Gastrocnemius medialis (tissue), 4 donors: ENCODE measurements around the gene PDGFC. TPM values are rescaled to one million over a fixed set of nuclear protein-coding genes. Genes with fewer than 3 reads are reported as not detected.

Source experiments
- ATAC-seq, 2 donors: fragments of 150-250 bp; one replicate each; pipeline ENCODE4 v1.9.1; 2016
- DNase-seq, 2 donors: peaks; one replicate each; pipeline ENCODE4 v3.0.0-alpha.2; 2019
- H3K27ac ChIP-seq, 4 donors: fragments of 200-600 bp; sonication (generic); 1 replicate in 1 of 4; 2 replicates in 3 of 4; pipeline ENCODE4 v1.5.1; 2016 to 2018; ENCODE audit warnings: mild to moderate bottlenecking in 2 of 4, moderate library complexity in 1 of 4
- H3K27me3 ChIP-seq, 3 donors: fragments of 200-600 bp; sonication (generic) in 2 of 3; 1 replicate in 1 of 3; 2 replicates in 2 of 3; pipeline versions ENCODE4 v1.5.1 to v1.6.0; 2016 to 2019; ENCODE audit warnings: mild to moderate bottlenecking in 1 of 3, moderate library complexity in 1 of 3
- H3K36me3 ChIP-seq, 2 donors: fragments of 200-600 bp; sonication (generic) in 1 of 2; one replicate each; pipeline ENCODE4 v1.5.1; 2017 to 2018
- H3K4me1 ChIP-seq, 2 donors: fragments of 200-600 bp; sonication (generic) in 1 of 2; one replicate each; pipeline ENCODE4 v1.5.1; 2016 to 2017; ENCODE audit warnings: mild to moderate bottlenecking in 2 of 2
- H3K4me3 ChIP-seq, 4 donors: fragments of 200-600 bp; sonication (generic) in 3 of 4; 1 replicate in 1 of 4; 2 replicates in 3 of 4; pipeline ENCODE4 v1.5.1; 2016 to 2019; ENCODE audit warnings: mild to moderate bottlenecking in 2 of 4
- H3K9me3 ChIP-seq, 3 donors: fragments of 200-600 bp; sonication (generic) in 2 of 3; 1 replicate in 1 of 3; 2 replicates in 2 of 3; pipeline ENCODE4 v1.5.1; 2016 to 2019
- POLR2A ChIP-seq, 2 donors: fragments of 450-650 bp; IDR thresholded peaks; one replicate each; pipeline ENCODE4 v1.6.1; 2017; ENCODE audit warnings: antibody characterized with exemption in 2 of 2, mild to moderate bottlenecking in 2 of 2, moderate library complexity in 2 of 2
- in situ Hi-C, 4 donors: fragments of 200-750 bp; cut with MboI; loops; one replicate each; pipeline versions ENCODE4 v1.15.0 to v1.8.0; 2017; ENCODE audit warnings: low sequenced_read_pairs in 4 of 4
- intact Hi-C: fragments of 100-400 bp; cut with DNase I; formaldehyde crosslinking; loops from one replicate; pipeline ENCODE4 v1.15.1; 2023; ENCODE audit warnings: low total_unique reads
- total RNA-seq, 4 donors: library from RNA; depleted of rRNA; stranded (reverse); fragments of >200 nt; gene quantifications; one replicate each; pipeline versions ENCODE4 v1.1.0 to v1.2.3, GENCODE V29; 2016
- TF ChIP-seq, protein P1 (sequence below), 5 experiments: fragments of 450-650 bp in 3 of 5; fragments of 200-600 bp in 2 of 5; sonication (generic) in 2 of 5; IDR thresholded peaks in 4 of 5; conservative IDR thresholded peaks in 1 of 5; 1 replicate in 4 of 5; 2 replicates in 1 of 5; pipeline ENCODE4 v1.5.1; 2016 to 2019; ENCODE audit warnings: antibody characterized with exemption in 5 of 5, mild to moderate bottlenecking in 3 of 5, moderate library complexity in 3 of 5

The PDGFC gene
- total RNA-seq, 4 donors from 2014 or later = 4.4 to 10.7 (median 6.3) TPM

DNA sequence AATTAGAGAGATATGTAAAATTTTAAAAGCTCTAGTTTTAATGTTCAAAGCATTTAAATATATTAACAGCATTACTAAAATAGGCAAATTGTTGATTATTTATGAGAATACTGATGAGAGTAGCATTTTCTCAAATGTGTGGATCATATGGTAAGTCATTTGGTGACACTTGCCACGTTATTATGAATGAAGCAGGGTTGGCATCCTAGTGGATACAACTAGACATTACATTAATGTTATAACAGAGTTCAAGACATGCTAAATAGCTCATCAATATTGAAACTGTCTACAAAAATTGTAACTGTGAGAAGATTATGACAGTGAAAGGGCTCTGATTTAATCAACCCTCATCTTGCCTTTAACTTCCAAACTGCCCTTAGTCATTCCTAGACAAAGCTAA, 171.1 kb downstream of the PDGFC start:
- H3K27me3 ChIP-seq = no peaks in the 10 kb centered on the region
- H3K27ac ChIP-seq = no peak overlapping the region
- no peak for TF ChIP-seq POLR2A (IDR thresholded peaks at IDR 0.05)
- TF ChIP-seq, protein P1, sequence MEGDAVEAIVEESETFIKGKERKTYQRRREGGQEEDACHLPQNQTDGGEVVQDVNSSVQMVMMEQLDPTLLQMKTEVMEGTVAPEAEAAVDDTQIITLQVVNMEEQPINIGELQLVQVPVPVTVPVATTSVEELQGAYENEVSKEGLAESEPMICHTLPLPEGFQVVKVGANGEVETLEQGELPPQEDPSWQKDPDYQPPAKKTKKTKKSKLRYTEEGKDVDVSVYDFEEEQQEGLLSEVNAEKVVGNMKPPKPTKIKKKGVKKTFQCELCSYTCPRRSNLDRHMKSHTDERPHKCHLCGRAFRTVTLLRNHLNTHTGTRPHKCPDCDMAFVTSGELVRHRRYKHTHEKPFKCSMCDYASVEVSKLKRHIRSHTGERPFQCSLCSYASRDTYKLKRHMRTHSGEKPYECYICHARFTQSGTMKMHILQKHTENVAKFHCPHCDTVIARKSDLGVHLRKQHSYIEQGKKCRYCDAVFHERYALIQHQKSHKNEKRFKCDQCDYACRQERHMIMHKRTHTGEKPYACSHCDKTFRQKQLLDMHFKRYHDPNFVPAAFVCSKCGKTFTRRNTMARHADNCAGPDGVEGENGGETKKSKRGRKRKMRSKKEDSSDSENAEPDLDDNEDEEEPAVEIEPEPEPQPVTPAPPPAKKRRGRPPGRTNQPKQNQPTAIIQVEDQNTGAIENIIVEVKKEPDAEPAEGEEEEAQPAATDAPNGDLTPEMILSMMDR (IDR thresholded peaks at IDR 0.05 in 4 of 5, conservative IDR thresholded peaks at IDR 0.05 in 1 of 5) = no peak
- no peaks in the 10 kb centered on the region for H3K9me3 ChIP-seq
- intact Hi-C loops (no loop called here), in situ Hi-C loops (no loop called here)
- H3K36me3 ChIP-seq = no peaks in the 10 kb centered on the region
- peaks cover 3 to 5% of the 10 kb centered on the region in 2 donors for H3K4me1 ChIP-seq
- ATAC-seq (no peak), DNase-seq (no peak)
- H3K4me3 ChIP-seq = no peak overlapping the region

DNA sequence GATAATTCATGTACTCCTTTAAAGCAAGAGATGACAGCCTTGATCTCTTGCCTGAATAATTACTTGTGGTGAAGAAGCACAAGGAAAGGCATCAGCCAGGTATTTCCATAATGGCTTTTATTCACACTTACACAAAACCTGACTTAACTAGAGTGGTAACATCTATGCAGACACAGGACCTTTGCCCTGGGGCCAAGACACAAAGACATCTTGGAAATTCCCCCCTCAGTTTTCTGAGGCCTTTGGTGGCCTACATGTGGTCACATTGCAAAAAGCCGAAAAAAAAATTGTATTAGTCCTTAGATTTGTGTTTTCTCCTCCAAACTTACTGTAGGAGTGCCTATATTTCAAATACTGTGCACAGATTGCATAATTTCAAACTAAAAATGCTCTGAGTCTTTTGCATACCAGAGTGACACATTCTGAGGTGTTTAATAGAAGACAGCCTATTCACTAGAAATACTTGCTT, 172.4 kb downstream of the PDGFC start:
- no peak for DNase-seq
- no peak for ATAC-seq
- H3K4me3 ChIP-seq = no peak overlapping the region
- in situ Hi-C loops (loop anchor here in 1 of 4 donors (25.0 kb wide), 1 partner anchor 163 kb away; the partner anchor contains the start of gene PDGFC), intact Hi-C loops (no loop called here)
- H3K9me3 ChIP-seq = no peaks in the 10 kb centered on the region
- H3K27ac ChIP-seq = no peak overlapping the region
- H3K27me3 ChIP-seq = no peaks in the 10 kb centered on the region
- TF ChIP-seq, protein P1 (IDR thresholded peaks at IDR 0.05 in 4 of 5, conservative IDR thresholded peaks at IDR 0.05 in 1 of 5) = no peak
- TF ChIP-seq POLR2A (IDR thresholded peaks at IDR 0.05) = no peak
- peaks cover 12 to 18% of the 10 kb centered on the region in 2 donors for H3K4me1 ChIP-seq
- no peaks in the 10 kb centered on the region for H3K36me3 ChIP-seq

DNA sequence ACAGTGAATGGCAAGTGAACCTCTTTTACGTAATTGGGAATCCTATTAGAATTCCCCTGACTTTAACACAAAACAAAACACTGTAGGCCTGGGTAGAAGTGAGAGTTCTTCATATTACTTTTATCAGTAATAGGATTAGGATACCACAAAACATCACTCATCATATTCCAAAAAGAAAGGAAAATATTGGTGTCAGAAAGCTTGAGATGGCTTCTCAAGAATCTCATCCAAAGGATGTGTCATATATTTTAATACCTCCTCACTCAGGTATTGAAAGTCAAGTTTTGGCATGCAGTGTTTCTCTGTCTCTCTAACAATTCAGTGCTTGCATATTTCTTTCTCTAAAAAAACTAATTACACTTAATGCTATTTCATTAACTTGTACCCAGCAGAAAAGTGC, 173.2 kb downstream of the PDGFC start:
- H3K27me3 ChIP-seq = no peaks in the 10 kb centered on the region
- intact Hi-C loops (no loop called here), in situ Hi-C loops (loop anchor here in 1 of 4 donors (25.0 kb wide), 1 partner anchor 164 kb away; the partner anchor contains the start of gene PDGFC)
- no peak overlapping the region for H3K4me3 ChIP-seq
- peaks cover 17 to 20% of the 10 kb centered on the region in 2 donors for H3K4me1 ChIP-seq
- ATAC-seq = no peak
- no peak overlapping the region for H3K27ac ChIP-seq
- TF ChIP-seq, protein P1 (IDR thresholded peaks at IDR 0.05 in 4 of 5, conservative IDR thresholded peaks at IDR 0.05 in 1 of 5) = no peak
- no peak for TF ChIP-seq POLR2A (IDR thresholded peaks at IDR 0.05)
- no peaks in the 10 kb centered on the region for H3K9me3 ChIP-seq
- no peaks in the 10 kb centered on the region for H3K36me3 ChIP-seq
- DNase-seq = no peak

DNA sequence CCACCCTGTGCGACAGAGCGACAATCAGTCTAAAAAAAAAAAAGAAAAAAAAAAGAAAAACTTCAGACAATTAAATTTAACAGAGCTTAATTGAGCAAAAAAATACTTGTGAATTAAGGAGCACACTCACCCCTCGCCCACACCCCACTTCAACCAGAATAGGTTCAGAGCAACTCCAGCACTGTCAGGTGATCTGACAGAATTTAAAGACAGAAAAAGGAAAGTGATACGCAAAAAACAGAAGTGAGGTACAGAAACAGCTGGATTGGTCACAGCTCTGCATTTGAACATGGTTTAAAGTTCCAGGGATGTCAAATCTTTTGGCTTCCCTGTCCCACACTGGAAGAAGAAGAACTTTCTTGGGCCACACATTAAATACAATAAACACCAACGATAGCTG, 174.4 kb downstream of the PDGFC start:
- Histone ChIP-seq H3K36me3 (no peaks in the 10 kb centered on the region), H3K4me1 (peaks cover 17 to 20% of the 10 kb centered on the region in 2 donors), H3K27me3 (no peaks in the 10 kb centered on the region), H3K27ac (no peak overlapping the region), H3K4me3 (no peak overlapping the region), H3K9me3 (no peaks in the 10 kb centered on the region)
- intact Hi-C loops (no loop called here), in situ Hi-C loops (loop anchor here in 1 of 4 donors (25.0 kb wide), 1 partner anchor 165 kb away; the partner anchor contains the start of gene PDGFC)
- ATAC-seq (no peak), DNase-seq (no peak)
- TF ChIP-seq, protein P1 (IDR thresholded peaks at IDR 0.05 in 4 of 5, conservative IDR thresholded peaks at IDR 0.05 in 1 of 5) = no peak
- no peak for TF ChIP-seq POLR2A (IDR thresholded peaks at IDR 0.05)

DNA sequence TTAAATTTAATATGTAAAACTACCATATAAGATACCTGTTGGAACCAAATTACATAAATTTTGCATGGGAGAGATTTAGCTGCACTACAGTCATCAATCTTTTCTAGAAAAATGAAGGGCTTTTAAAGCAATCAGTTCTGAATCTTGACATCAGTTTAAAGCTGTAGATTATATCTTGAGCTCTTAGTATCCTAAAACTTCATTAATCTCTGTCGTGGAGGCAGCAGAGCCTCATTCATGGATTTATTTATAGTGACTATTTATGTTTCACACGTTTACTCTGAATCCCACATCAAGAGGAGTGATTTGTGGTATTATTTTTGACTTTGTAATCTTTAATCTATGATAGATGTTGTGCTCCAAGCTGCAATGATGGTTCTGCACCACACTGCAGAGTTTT, 175.9 kb downstream of the PDGFC start:
- DNase-seq (no peak), ATAC-seq (no peak)
- no peak overlapping the region for H3K27ac ChIP-seq
- in situ Hi-C loops = loop anchor here in 1 of 4 donors (25.0 kb wide), 1 partner anchor 167 kb away; the partner anchor contains the start of gene PDGFC
- no peak overlapping the region for H3K4me3 ChIP-seq
- no peak for TF ChIP-seq POLR2A (IDR thresholded peaks at IDR 0.05)
- TF ChIP-seq, protein P1 (IDR thresholded peaks at IDR 0.05 in 4 of 5, conservative IDR thresholded peaks at IDR 0.05 in 1 of 5) = no peak
- no peaks in the 10 kb centered on the region for H3K27me3 ChIP-seq
- intact Hi-C loops = no loop called here
- H3K36me3 ChIP-seq = no peaks in the 10 kb centered on the region
- no peaks in the 10 kb centered on the region for H3K9me3 ChIP-seq
- peaks cover 17 to 20% of the 10 kb centered on the region in 2 donors for H3K4me1 ChIP-seq
